DOHH2 (cell line): ENCODE results near the gene CASZ1.

Experiments
- H3F3A ChIP-seq: fragments of 200-600 bp; sonication (generic), shearing (Covaris generic); 2 replicates; pipeline ENCODE4 v1.6.0; 2016; ENCODE audit warnings: antibody characterized with exemption, mild to moderate bottlenecking; ENCODE audit not compliant: control insufficient read depth, insufficient read depth
- H3K27ac ChIP-seq: fragments of 200-600 bp; sonication (generic); 2 replicates; pipeline ENCODE4 v1.5.1; 2014; ENCODE audit warnings: low read depth, mild to moderate bottlenecking, low read length, moderate library complexity
- H3K27me3 ChIP-seq: fragments of 200-600 bp; sonication (generic); 2 replicates; pipeline ENCODE4 v1.6.1; 2014; ENCODE audit warnings: mild to moderate bottlenecking, low read length, mixed read lengths; ENCODE audit not compliant: control insufficient read depth
- H3K36me3 ChIP-seq: fragments of 200-600 bp; sonication (generic); 2 replicates; pipeline ENCODE4 v1.6.1; 2014; ENCODE audit warnings: mild to moderate bottlenecking, low read length, moderate library complexity, mixed read lengths; ENCODE audit not compliant: control insufficient read depth
- H3K4me1 ChIP-seq: fragments of 200-600 bp; sonication (generic); 2 replicates; pipeline ENCODE4 v1.6.1; 2014; ENCODE audit warnings: mild to moderate bottlenecking, low read length, mixed read lengths; ENCODE audit not compliant: control insufficient read depth
- H3K4me2 ChIP-seq: fragments of 200-600 bp; sonication (generic); 2 replicates; pipeline ENCODE4 v1.6.0; 2014; ENCODE audit warnings: mild to moderate bottlenecking, low read length, moderate library complexity
- H3K4me3 ChIP-seq: fragments of 200-600 bp; sonication (generic); 2 replicates; pipeline ENCODE4 v1.5.1; 2014; ENCODE audit warnings: mild to moderate bottlenecking, low read length, mixed read lengths
- H3K79me2 ChIP-seq: fragments of 200-600 bp; sonication (generic); 2 replicates; pipeline ENCODE4 v1.6.1; 2014; ENCODE audit warnings: mild to moderate bottlenecking, low read length, mixed read lengths; ENCODE audit not compliant: control insufficient read depth
- H3K9me2 ChIP-seq: fragments of 200-600 bp; sonication (generic); replicated peaks from 2 replicates; pipeline ENCODE4 v1.6.1; 2014; ENCODE audit warnings: mild to moderate bottlenecking, low read length, mixed read lengths; ENCODE audit not compliant: control insufficient read depth
- H3K9me3 ChIP-seq: fragments of 200-600 bp; sonication (generic); 2 replicates; pipeline ENCODE4 v1.6.1; 2014; ENCODE audit warnings: antibody characterized with exemption, low read length, mixed read lengths; ENCODE audit not compliant: control insufficient read depth, insufficient read depth
- H4K20me1 ChIP-seq: fragments of 200-600 bp; sonication (generic); 2 replicates; pipeline ENCODE4 v1.6.0; 2014; ENCODE audit warnings: low read depth, mild to moderate bottlenecking, antibody characterized with exemption, low read length, moderate library complexity; ENCODE audit not compliant: control insufficient read depth, insufficient read depth
- CTCF ChIP-seq: fragments of 200-600 bp; sonication (generic); IDR thresholded peaks from one replicate; pipeline ENCODE4 v1.5.1; 2014; ENCODE audit warnings: antibody characterized with exemption, mild to moderate bottlenecking, low read depth, low read length; ENCODE audit not compliant: poor library complexity, severe bottlenecking
- EZH2phosphoT487 ChIP-seq: fragments of 200-600 bp; sonication (generic); IDR thresholded peaks from 2 replicates; pipeline ENCODE4 v1.6.1; 2017; ENCODE audit warnings: borderline replicate concordance, mild to moderate bottlenecking, antibody characterized with exemption, low read length, moderate library complexity, mixed read lengths

CASZ1 gene

GRCh38 chr1:10648689-10649516, 147.5 kb downstream of the CASZ1 start:
- Histone ChIP-seq H3K9me3 (no peaks in the 10 kb centered on the region), H4K20me1 (no peaks in the 10 kb centered on the region), H3K79me2 (no peaks in the 10 kb centered on the region), H3F3A (no peaks in the 10 kb centered on the region), H3K4me1 (no peaks in the 10 kb centered on the region), H3K9me2 (no peaks in the 10 kb centered on the region), H3K36me3 (no peaks in the 10 kb centered on the region), H3K4me2 (no peak overlapping the region), H3K27ac (no peak overlapping the region), H3K4me3 (no peak overlapping the region), H3K27me3 (no peaks in the 10 kb centered on the region)
- no peak for TF ChIP-seq CTCF
- no peak for TF ChIP-seq EZH2phosphoT487

GRCh38 chr1:10647414-10648170, 148.9 kb downstream of the CASZ1 start:
- H3K27ac ChIP-seq = no peak overlapping the region
- TF ChIP-seq CTCF = no peak
- no peak for TF ChIP-seq EZH2phosphoT487

GRCh38 chr1:10646347-10646861, 150.0 kb downstream of the CASZ1 start:
- H4K20me1 ChIP-seq = no peaks in the 10 kb centered on the region
- H3K79me2 ChIP-seq = no peaks in the 10 kb centered on the region
- H3K27ac ChIP-seq = no peak overlapping the region
- no peaks in the 10 kb centered on the region for H3F3A ChIP-seq
- no peak overlapping the region for H3K4me2 ChIP-seq
- no peak for TF ChIP-seq EZH2phosphoT487
- no peak for TF ChIP-seq CTCF
- no peak overlapping the region for H3K4me3 ChIP-seq
- H3K9me2 ChIP-seq = no peaks in the 10 kb centered on the region
- H3K36me3 ChIP-seq = no peaks in the 10 kb centered on the region
- no peaks in the 10 kb centered on the region for H3K4me1 ChIP-seq
- no peaks in the 10 kb centered on the region for H3K27me3 ChIP-seq
- H3K9me3 ChIP-seq = no peaks in the 10 kb centered on the region

More at GRCh38 chr1:10647414-10648170, 148.9 kb downstream of the CASZ1 start:
- H3K4me3 ChIP-seq = no peak overlapping the region
- H4K20me1 ChIP-seq = no peaks in the 10 kb centered on the region
- H3K9me3 ChIP-seq = no peaks in the 10 kb centered on the region
- H3K9me2 ChIP-seq = no peaks in the 10 kb centered on the region
- H3K27me3 ChIP-seq = no peaks in the 10 kb centered on the region
- H3F3A ChIP-seq = no peaks in the 10 kb centered on the region
- no peak overlapping the region for H3K4me2 ChIP-seq
- no peaks in the 10 kb centered on the region for H3K4me1 ChIP-seq
- no peaks in the 10 kb centered on the region for H3K79me2 ChIP-seq
- no peaks in the 10 kb centered on the region for H3K36me3 ChIP-seq
